Activated CD4-positive, alpha-beta T cell treated with anti-CD3 and anti-CD28 coated beads, Interleukin-2, amount 50 U/mL, for 1 hour (primary cell): Measurements from ENCODE around the gene BPGM.
A peak's percentile ranks its signal among the peaks of the same experiment; 100 is the strongest.
"Not testable (repeated sequence)": the region's sequence is repeated elsewhere in the genome, so short reads cannot be mapped to it uniquely, and the experiment has no call there.

Source experiments
- DNase-seq: peaks from one replicate; pipeline ENCODE4 v3.0.0-alpha.2; 2020

BPGM gene

DNA sequence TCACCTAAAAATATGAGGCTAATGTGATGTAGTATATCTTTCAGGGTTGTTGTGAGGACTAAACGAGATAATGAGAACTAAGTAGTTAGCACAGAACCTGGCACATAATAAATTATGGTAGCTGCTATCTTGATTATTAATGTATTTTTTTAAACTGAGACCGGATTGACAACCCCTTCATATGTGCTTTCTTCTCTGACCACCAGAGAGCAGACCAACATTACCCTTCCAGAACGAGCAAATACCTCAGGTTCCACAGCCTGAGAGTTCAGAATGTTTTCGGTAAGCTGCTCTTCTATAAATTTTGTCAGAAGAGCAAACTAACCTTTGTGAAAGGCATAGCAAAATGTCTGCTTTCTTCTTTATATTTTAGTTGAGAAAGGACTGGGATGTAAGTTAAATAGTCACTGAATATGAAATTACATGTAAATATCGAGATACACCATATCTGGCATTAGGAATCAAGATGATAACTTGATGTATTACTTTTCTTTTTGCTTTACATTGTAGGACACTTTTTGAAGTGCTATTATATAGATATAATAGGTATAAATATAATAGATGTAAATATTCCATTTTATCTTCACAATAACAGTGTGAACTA lies 13.6 kb upstream of the BPGM start:
- DNase-seq = peak; percentile 12

- DNase-seq = no peak
Observed at GRCh38 chr7:134636008-134636449, 10.6 kb upstream of the BPGM start.

- DNase-seq = no peak
Observed at GRCh38 chr7:134637441-134637840, 9.2 kb upstream of the BPGM start.

GRCh38 chr7:134637934-134638719 lies 8.5 kb upstream of the BPGM start:
- no peak for DNase-seq

DNA sequence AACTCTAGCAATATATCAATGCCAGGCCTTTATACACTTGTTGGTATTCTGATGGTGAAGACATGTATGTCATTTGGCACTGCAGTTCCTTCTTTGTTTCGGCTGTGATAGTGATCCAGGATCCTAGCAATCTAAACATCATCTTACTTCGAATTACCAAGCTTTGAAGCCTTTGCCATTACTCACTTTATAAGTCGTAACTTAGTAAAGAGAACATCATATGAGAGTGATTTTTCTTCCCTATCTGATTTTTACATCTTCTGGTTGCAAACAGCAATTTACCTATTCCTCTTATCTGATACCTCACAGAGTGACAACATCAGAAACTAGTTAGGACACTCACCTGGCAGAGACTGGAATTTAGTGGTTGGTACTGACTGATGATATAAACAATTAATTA lies 7.6 kb upstream of the BPGM start:
- no peak for DNase-seq

DNA sequence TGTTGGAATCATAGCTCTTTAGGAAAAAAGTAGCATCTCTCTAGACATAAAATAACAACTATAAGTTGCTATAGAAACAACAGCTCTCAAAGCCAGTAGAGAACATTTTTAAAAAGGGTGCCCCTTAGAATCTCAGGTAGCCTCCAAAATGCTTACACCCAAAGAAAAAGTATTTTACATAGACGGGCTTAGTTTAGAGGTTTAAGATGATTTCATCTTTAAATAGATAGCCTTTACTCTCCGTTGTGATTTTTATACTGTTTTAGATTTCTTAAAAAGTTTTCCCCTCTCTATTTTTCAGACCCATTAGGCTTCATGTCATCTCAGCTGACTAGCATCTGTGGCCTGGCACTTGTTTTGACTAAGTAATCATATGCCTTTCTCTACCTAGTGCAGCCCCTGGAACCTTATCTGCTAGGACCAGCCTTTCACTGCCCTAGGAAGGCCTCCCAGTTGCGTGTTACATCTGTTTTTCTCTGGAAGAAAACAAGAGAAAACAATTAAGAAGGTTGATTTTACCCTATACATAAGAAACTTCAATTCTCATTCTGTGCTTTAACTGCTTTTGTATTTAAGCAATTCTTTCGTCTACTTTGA lies 6.9 kb upstream of the BPGM start:
- DNase-seq = no peak

- DNase-seq = no peak
Observed at GRCh38 chr7:134640842-134641715, 5.6 kb upstream of the BPGM start.

- DNase-seq = not testable (repeated sequence)
Observed at GRCh38 chr7:134641981-134642380, 4.7 kb upstream of the BPGM start.

GRCh38 chr7:134643131-134643530 lies 3.5 kb upstream of the BPGM start:
- no peak for DNase-seq

DNA sequence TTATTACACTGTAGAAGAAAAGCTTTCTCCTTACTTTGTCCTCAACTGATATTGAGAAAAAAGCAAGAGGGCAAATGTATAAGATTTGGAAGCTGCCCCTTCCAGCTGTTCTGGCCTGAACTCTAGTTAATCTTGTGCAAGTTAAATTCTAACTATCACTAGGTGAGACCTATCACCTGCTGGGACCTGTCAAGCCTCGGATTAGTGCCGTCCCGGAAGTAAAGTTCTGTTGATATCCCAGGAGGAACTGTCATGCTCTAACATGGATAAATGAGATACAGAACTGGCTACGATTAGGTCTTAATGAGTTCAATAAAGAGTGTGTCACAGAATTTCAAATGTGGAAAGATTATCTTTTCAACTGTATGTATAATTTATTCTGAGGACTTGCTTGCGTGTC lies 1.2 kb upstream of the BPGM start:
- no peak for DNase-seq

DNA sequence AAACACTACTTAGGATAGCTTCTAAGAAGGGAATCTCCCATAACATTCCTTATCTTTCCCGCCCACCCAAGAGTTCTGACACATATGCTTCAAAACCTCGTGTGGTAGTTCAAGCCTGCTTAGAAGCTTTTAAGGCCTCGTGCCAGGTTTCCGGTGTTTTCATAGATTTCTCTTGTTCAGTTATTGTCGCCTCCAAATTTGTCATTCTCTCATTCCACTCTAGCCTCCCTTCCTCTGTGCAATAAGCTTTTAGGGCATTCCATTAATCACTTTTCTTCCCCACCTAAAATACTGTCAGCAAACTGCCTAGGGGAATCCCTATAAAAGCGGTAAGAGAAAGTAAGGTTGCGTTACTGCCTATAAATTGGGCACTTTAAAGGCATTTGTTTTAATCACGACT lies 718 bp upstream of the BPGM start:
- peak; percentile 4 for DNase-seq

DNA sequence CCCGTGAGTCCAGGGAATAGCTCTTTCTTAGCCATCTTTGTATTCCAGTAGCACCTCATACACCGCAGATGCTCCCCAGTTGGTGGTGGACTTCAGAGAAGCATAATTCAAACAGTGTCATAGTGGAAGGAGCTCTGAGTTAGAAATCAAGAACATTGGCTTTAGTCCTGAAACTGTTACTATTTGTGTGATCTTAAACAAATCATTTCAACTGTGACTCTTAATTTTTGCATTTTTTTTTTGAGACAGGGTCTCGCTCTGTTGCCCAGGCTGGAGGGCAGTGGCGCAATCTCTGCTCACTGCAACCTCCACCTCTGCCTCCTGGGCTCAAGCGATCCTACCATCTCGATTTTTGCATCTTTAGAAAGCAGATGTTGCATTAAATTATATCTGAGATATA lies 1.8 kb downstream of the BPGM start:
- no peak for DNase-seq

GRCh38 chr7:134649226-134649775 lies 2.6 kb downstream of the BPGM start:
- no peak for DNase-seq

- no peak for DNase-seq
Observed at GRCh38 chr7:134651991-134652390, 5.3 kb downstream of the BPGM start.

DNA sequence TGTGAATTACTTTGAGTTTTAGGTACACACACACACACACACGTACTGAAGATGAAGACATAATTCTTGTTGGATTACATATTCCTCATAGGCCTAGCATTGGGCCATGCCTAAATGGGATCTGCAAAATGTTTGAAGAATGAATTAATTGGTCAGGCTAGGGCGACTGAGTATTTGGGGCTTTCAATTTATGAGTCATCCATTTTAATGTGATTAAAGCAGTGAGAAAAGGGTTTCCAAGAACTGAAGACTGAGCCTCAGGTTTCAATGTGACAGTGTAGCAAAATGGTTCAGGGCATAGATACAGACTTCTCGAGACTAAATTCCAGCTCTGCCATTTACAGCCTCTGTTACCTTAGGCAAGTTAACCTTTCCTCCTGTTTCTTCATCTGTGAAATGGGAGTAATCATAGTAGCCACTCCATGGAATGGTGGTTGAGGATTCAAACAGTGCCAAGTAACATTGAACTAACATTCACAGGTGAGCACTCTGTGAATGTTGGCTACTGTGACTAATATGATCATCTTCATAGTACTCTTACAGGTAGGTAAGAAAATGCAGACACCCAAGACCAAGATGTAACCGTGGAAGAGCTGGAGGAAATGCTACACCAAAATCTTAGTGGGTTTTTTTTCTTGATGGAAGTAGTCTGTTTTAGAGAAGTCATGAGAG lies 7.6 kb downstream of the BPGM start:
- no peak for DNase-seq

DNA sequence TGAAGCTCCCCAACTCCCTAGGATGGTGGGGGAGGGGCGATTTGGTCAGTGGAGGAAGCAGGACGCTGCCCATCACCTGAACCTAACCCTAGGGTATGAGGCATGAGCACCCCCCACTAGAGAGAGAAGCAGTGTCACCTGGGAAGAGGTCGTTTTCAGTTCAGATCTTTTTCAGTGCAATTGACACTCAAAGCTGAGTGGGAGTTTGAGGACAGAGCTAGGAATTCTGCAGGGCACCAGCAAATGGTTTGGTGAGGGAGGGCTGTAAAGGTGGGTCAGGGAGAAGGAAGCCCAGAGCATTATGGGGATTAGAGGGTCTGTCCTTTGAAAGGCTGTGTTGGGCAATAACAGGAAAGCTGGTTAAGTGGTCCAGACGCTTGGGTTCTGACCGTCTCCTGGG lies 10.9 kb downstream of the BPGM start:
- no peak for DNase-seq

GRCh38 chr7:134660242-134660785 lies 13.7 kb downstream of the BPGM start:
- no peak for DNase-seq

DNA sequence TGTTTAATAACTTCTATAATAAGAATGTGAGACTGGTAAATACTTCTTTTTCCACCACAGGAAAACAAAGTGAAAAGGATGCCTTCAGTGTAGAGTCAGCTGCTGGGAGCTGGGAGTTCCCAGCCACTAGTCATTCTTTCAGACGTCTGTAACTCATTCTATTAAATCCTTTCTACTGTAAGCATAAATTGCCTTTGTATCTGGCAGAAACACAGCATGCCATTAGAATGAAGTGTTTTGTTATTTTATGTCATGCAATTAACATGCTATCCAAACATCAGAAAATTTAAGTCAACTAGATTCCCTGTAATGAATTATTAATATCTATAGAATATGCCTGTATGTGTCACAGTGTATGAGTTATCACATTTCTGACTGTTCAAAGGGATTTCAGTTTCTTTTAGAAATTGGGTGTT lies 14.3 kb downstream of the BPGM start:
- no peak for DNase-seq

DNA sequence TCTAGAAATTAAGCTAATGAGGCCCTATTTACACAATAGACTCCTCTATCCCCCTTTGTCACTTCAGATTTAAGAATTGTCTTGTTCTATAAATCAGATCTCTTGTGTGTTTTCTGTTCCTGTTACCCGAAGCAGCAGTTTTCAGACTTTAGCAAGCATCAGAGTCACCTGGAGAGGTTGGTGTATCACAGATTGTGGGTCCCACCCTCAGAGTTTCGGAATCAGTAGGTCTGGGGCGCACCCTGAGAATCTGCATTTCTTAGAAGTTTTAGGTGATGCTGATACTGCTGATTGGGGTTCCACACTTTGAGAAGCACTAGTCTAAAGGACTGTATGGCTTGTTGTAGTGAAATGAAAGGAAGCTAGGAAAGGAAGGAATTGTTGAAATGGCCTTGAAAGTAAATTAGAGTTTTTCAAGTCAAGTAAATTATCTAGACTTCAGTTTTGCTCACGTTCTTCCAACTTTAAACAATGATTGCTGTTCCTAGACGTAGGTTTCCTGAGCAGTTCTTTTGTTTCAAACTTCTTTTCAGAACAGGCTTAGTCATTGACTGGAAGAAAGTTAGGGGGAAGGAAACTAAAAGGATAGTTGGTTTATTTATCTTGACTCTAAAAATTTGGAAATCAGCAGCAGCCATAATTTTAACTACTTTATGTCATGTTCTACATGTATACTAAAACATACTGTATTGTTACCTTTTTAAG lies 15.7 kb downstream of the BPGM start:
- DNase-seq = no peak

DNA sequence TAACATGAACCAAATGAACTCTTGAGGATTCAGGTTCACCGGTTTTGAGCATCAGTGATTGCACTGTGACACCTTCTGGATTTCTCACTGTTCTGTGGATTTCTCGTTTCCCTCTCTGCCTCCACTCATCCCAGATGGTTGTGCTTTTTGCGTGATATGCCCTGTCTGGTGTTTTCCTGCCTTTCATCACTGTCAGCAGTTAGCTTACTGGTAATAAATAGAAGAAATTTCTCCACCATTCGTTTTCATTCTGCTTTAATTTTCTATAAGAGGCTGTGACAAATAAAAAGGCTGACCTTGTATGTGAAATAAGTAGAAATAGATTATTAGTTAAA lies 16.2 kb downstream of the BPGM start:
- no peak for DNase-seq

GRCh38 chr7:134665045-134665444 lies 18.4 kb downstream of the BPGM start:
- not testable (repeated sequence) for DNase-seq

DNA sequence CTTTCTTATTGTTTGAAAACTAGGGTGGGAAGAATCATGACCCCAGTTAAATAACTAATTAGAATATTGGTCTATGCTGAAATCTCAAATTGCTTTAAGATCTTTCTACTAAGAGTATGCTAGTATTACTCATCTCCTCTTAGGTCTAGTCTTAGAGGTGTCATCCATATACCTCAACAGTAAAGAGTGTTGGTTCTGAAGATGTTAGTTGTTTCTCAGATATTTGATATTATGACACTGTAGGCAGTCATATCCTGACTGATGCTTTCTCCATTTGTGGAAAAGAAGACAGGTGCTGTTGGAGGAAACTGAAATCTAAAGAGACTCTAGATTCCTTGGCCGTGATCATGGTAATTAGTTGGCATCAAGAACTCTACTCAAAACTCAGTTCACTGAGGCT lies 21.2 kb downstream of the BPGM start:
- DNase-seq = no peak
